Measurements from ENCODE around the gene EFCAB7.

GRCh38 chr1:63512584-63512983 is 10.7 kb upstream of the EFCAB7 start:
- TF ChIP-seq CTCF (IDR thresholded peaks at IDR 0.05; ENCODE audit: insufficient read depth, low read depth, low read length), result no peak
- TF ChIP-seq EZH2 (IDR thresholded peaks at IDR 0.05; ENCODE audit: insufficient read depth, low read length), result no peak

Data from astrocyte (in vitro differentiated cells and primary cell).